ENCODE data around the gene RGMA.

Gene RGMA

GRCh38 chr15:93049914-93050578, 39.0 kb downstream of the RGMA start:
- no peak overlapping the region for H3K4me3 ChIP-seq (replicated peaks; ENCODE audit: low read depth, low read length)
- TF ChIP-seq CTCF (IDR thresholded peaks at IDR 0.05; ENCODE audit: insufficient read depth, low read length, poor library complexity, severe bottlenecking), result no peak
- no peaks in the 10 kb centered on the region for H3K36me3 ChIP-seq (ENCODE audit: control insufficient read depth, insufficient read depth, low read length)
- H3K27me3 ChIP-seq (replicated peaks; ENCODE audit: control insufficient read depth, insufficient read depth, low read length), result no peaks in the 10 kb centered on the region; the same call in none of the 2 replicates
- DNase-seq (ENCODE audit: extremely low read depth, insufficient read length), result no peak

- Histone ChIP-seq H3K4me3 (replicated peaks; ENCODE audit: low read depth, low read length) (no peak overlapping the region), H3K27me3 (replicated peaks; ENCODE audit: control insufficient read depth, insufficient read depth, low read length) (no peaks in the 10 kb centered on the region; the same call in 1 of the 2 replicates), H3K36me3 (ENCODE audit: control insufficient read depth, insufficient read depth, low read length) (no peaks in the 10 kb centered on the region)
- TF ChIP-seq CTCF (IDR thresholded peaks at IDR 0.05; ENCODE audit: insufficient read depth, low read length, poor library complexity, severe bottlenecking), result no peak
- DNase-seq (ENCODE audit: extremely low read depth, insufficient read length), result no peak
These were observed 39.8 kb downstream of the RGMA start for GRCh38 chr15:93049233-93049632.

DNA sequence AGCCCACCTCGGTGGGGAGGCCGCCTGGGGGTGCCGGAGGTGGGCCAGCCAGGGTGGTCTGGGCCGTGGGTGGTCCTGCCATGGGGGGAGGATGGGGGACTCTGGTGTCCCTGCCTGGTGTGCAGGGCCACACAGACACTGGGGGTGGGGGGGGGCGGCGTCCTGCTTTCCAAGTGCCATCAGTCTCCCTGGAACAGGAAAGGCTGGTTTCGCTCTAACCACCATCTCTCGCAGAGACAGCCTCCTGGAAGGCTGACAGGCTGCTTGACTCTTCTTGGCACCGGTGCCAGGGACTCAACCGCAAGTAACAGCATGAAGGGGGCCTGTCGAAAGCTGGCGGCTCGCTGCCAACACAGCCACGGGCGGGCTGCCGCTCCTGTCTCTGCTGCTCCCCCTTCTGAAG, 40.3 kb downstream of the RGMA start:
- DNase-seq (ENCODE audit: extremely low read depth, insufficient read length), result no peak

GRCh38 chr15:93048426-93048721, 40.6 kb downstream of the RGMA start:
- Histone ChIP-seq H3K4me3 (replicated peaks; ENCODE audit: low read depth, low read length) (no peak overlapping the region), H3K27me3 (replicated peaks; ENCODE audit: control insufficient read depth, insufficient read depth, low read length) (no peaks in the 10 kb centered on the region; the same call in 1 of the 2 replicates), H3K36me3 (ENCODE audit: control insufficient read depth, insufficient read depth, low read length) (no peaks in the 10 kb centered on the region)
- no peak for DNase-seq (ENCODE audit: extremely low read depth, insufficient read length)
- TF ChIP-seq CTCF (IDR thresholded peaks at IDR 0.05; ENCODE audit: insufficient read depth, low read length, poor library complexity, severe bottlenecking), result no peak

More for the DNA sequence above, 40.3 kb downstream of the RGMA start:
- TF ChIP-seq CTCF (IDR thresholded peaks at IDR 0.05; ENCODE audit: insufficient read depth, low read length, poor library complexity, severe bottlenecking), result no peak
- Histone ChIP-seq H3K36me3 (ENCODE audit: control insufficient read depth, insufficient read depth, low read length) (no peaks in the 10 kb centered on the region), H3K4me3 (replicated peaks; ENCODE audit: low read depth, low read length) (no peak overlapping the region), H3K27me3 (replicated peaks; ENCODE audit: control insufficient read depth, insufficient read depth, low read length) (no peaks in the 10 kb centered on the region; the same call in 1 of the 2 replicates)

DNA sequence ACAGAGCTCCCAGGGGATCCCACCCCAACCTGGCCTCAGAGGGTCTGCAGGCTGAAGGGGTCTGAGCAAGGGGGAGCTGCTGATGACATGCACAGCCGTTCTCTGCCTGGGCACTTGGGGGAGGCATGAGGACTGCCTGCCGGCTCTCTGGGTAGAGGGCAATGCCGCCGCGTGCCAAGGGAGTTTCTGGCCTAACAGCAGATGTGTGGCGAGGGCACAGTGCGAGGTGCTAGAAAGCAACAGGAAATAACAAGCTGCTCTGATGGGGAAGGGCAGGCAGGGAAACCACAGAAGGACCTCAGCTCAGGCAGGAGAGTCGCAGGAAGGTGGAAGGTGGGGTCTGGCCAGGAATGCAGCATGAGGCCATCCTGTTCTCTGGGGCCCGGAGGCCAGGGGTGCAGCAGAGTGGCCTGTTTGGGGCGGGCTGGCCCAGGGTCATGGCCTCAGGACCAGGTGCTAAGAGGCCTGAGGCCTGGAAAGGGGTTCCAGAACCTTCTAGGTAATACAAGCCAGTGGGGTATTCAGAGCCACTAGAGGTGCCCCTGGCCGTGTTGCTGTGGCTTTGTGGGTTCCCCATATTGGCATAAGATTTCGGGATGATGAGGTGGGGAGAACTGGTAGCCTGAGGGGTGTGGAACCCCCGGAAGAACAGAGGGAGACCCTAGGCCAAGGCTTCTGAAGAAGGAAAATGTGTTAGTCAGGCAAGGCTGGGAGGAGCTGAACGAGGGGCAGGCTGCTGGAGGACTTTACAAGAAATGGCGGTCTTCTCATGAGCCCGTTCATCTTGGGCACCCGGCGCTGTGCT, 41.2 kb downstream of the RGMA start:
- Histone ChIP-seq H3K36me3 (ENCODE audit: control insufficient read depth, insufficient read depth, low read length) (no peaks in the 10 kb centered on the region), H3K4me3 (replicated peaks; ENCODE audit: low read depth, low read length) (no peak overlapping the region), H3K27me3 (replicated peaks; ENCODE audit: control insufficient read depth, insufficient read depth, low read length) (no peaks in the 10 kb centered on the region; the same call in 1 of the 2 replicates)
- no peak for DNase-seq (ENCODE audit: extremely low read depth, insufficient read length)
- TF ChIP-seq CTCF (IDR thresholded peaks at IDR 0.05; ENCODE audit: insufficient read depth, low read length, poor library complexity, severe bottlenecking), result no peak
